BLaER1 treated with 17β-estradiol and CSF1 and Interleukin-3, amounts not matched to agents 10 nM and 100 nM (cell line): ENCODE results near the gene OR51A7.

ENCODE experiments used
- H3K27ac ChIP-seq, 11 experiments: shearing (Covaris generic); formaldehyde crosslinking; 2 replicates each; pipeline ENCODE4 v1.8.1; 2022
- H3K27me3 ChIP-seq, 11 experiments: shearing (Covaris generic); formaldehyde crosslinking; 2 replicates each; pipeline ENCODE4 v1.8.1; 2022
- H3K36me3 ChIP-seq, 11 experiments: shearing (Covaris generic); formaldehyde crosslinking; 2 replicates each; pipeline ENCODE4 v1.8.1; 2022
- H3K4me1 ChIP-seq, 10 experiments: shearing (Covaris generic); formaldehyde crosslinking; 2 replicates each; pipeline ENCODE4 v1.8.1; 2022
- H3K4me2 ChIP-seq, 11 experiments: shearing (Covaris generic); formaldehyde crosslinking; 2 replicates each; pipeline ENCODE4 v1.8.1; 2022
- H3K4me3 ChIP-seq, 10 experiments: shearing (Covaris generic); formaldehyde crosslinking; 2 replicates each; pipeline ENCODE4 v1.8.1; 2022
- H3K9ac ChIP-seq, 11 experiments: shearing (Covaris generic); formaldehyde crosslinking; 2 replicates each; pipeline ENCODE4 v1.8.1; 2022
- H3K9me3 ChIP-seq, 11 experiments: shearing (Covaris generic); formaldehyde crosslinking; replicated peaks in 1 of 11; 2 replicates each; pipeline ENCODE4 v1.8.1; 2022
- H4K20me1 ChIP-seq, 11 experiments: shearing (Covaris generic); formaldehyde crosslinking; 2 replicates each; pipeline ENCODE4 v1.8.1; 2022
- Cebpa-rat ChIP-seq, 11 experiments: shearing (Covaris generic); IDR thresholded peaks; 2 replicates each; pipeline ENCODE4 v1.8.1; 2022

OR51A7 gene

DNA sequence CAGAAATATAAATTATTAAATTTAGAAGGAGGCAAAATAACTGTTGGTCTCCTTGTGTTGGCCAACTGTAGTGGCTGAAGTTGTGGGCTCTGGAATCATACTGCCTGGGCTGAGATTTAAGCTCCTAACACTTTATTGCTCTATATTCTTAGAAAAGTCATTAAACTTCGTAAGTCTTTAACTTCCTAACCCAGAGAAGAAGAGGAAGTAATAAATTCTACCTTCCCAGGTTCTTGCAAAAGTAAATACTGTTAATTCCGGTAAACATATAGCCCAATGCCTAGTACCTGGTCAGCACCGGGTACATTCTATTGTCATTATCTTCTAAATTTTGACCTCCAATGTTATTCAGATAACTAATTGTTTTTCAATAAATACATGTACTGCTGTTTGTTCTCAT lies 17.4 kb upstream of the OR51A7 start:
- no peaks in the 10 kb centered on the region for H3K27me3 ChIP-seq
- no peaks in the 10 kb centered on the region for H3K4me1 ChIP-seq
- no peaks in the 10 kb centered on the region for H4K20me1 ChIP-seq
- TF ChIP-seq Cebpa-rat (IDR thresholded peaks at IDR 0.05), result no peak
- no peaks in the 10 kb centered on the region for H3K36me3 ChIP-seq
- no peaks in the 10 kb centered on the region for H3K9me3 ChIP-seq
- H3K4me3 ChIP-seq, result no peak overlapping the region
- H3K27ac ChIP-seq, result no peak overlapping the region
- no peak overlapping the region for H3K9ac ChIP-seq
- no peak overlapping the region for H3K4me2 ChIP-seq

DNA sequence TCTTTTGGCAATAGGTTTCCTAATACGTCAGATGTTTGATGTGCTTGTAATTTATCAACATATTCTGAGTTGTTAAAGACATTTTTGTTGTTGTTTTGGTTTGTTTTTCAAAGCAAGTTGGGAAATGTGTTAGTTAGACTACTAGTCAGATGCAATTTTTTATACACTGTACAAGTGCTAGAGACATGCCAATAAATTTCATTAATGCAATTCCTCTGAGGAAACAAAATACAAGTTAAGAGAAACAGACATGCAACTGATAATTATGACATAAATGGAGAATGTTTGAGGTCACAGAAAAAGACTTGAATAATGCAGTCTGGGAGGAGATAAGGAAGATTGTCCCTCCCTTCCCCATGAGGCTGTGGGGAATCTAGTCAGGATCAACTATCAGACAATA lies 16.0 kb upstream of the OR51A7 start:
- Histone ChIP-seq H4K20me1 (no peaks in the 10 kb centered on the region), H3K27ac (no peak overlapping the region), H3K4me2 (no peak overlapping the region), H3K4me1 (peaks cover 0 to 6% (median 0%) of the 10 kb centered on the region in 10 experiments; a peak in 1 of 20 replicates), H3K36me3 (no peaks in the 10 kb centered on the region), H3K9me3 (no peaks in the 10 kb centered on the region), H3K27me3 (no peaks in the 10 kb centered on the region), H3K4me3 (no peak overlapping the region), H3K9ac (no peak overlapping the region)
- no peak for TF ChIP-seq Cebpa-rat (IDR thresholded peaks at IDR 0.05)

DNA sequence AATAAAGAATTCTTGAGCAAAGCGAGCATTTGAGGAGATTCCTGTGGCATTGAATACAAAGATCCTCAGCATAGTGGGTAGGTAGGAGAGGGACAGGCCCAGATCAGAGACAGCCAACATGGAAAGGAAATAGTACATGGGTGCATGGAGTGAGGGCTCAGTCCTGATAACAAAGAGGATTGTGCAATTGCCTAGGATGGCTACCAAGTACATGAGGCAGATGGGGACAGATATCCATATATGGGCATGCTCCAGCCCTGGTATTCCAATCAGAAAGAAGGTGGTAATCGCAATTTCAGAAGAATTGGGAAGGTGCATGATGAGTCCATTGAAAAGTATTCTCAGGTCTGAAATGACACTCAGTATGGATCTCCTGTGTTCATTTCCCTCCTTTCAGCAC lies 13.3 kb upstream of the OR51A7 start:
- H3K36me3 ChIP-seq, result no peaks in the 10 kb centered on the region
- H3K9ac ChIP-seq, result no peak overlapping the region
- no peaks in the 10 kb centered on the region for H3K9me3 ChIP-seq
- no peak overlapping the region for H3K4me2 ChIP-seq
- H3K27ac ChIP-seq, result no peak overlapping the region
- no peak overlapping the region for H3K4me3 ChIP-seq
- no peaks in the 10 kb centered on the region for H3K27me3 ChIP-seq
- TF ChIP-seq Cebpa-rat (IDR thresholded peaks at IDR 0.05), result no peak
- H4K20me1 ChIP-seq, result no peaks in the 10 kb centered on the region
- peaks cover 0 to 8% (median 2%) of the 10 kb centered on the region in 10 experiments; a peak in 12 of 20 replicates for H3K4me1 ChIP-seq

DNA sequence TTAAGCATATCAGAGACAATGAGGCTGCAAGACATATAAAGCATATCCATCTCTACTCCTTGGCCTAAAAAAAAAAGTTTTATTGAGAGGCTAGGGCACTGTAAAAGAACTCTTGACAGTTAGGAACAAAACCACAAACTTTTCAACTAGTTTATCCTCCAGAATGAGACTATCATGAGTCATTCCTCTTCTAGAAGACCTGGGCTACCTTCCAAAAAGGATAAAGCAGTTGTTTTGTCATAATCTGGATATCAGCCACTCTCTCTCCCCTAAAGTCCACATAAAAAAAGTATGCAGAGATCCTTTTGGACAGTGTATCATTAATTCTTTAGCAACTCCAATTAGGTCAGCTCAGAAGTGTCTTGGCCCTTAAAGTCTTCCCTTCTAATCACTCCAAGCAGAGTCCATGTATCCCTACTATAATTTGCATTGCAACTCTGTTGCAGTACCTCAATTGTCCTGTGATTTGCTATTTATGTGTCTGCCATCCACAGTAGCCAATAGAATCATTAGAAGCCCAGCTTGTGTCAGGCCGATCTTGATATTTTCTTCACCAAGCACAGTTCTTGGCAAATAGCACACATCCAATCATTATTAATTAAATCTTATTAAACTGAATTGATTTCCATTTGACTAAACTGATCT lies 11.5 kb upstream of the OR51A7 start:
- no peak overlapping the region for H3K27ac ChIP-seq
- H3K4me3 ChIP-seq, result no peak overlapping the region
- no peaks in the 10 kb centered on the region for H3K27me3 ChIP-seq
- peaks cover 9 to 27% (median 17%) of the 10 kb centered on the region in 10 experiments; a peak in 18 of 20 replicates for H3K4me1 ChIP-seq
- no peaks in the 10 kb centered on the region for H4K20me1 ChIP-seq
- H3K4me2 ChIP-seq, result peak overlapping the region in 1 of 11 experiments; percentile 11; a peak in 3 of 22 replicates
- no peaks in the 10 kb centered on the region for H3K9me3 ChIP-seq
- no peaks in the 10 kb centered on the region for H3K36me3 ChIP-seq
- TF ChIP-seq Cebpa-rat (IDR thresholded peaks at IDR 0.05), result no peak
- H3K9ac ChIP-seq, result no peak overlapping the region

DNA sequence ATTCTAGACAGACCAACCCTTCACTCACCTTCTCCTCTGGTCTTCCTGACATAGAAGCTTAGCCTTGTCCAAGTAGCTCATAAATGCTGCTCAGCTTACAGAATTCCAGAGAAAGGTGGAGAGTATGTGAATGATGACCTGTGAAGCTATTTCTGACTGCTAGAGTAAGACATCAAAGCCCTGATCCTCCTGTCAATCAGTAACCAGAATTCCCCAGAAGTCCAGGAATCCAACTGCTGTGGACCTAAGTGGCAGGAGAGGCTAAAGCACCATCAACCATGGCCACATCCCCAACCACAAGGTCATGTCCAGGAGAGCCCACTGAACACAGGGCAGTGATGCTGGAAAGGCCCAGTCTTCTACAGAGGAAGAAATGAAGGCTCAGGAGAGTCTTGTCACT lies 13.0 kb downstream of the OR51A7 start:
- H3K27me3 ChIP-seq, result no peaks in the 10 kb centered on the region
- H3K27ac ChIP-seq, result no peak overlapping the region
- no peaks in the 10 kb centered on the region for H4K20me1 ChIP-seq
- TF ChIP-seq Cebpa-rat (IDR thresholded peaks at IDR 0.05), result no peak
- H3K9me3 ChIP-seq, result peaks cover 0 to 4% (median 0%) of the 10 kb centered on the region in 11 experiments; a peak in 1 of 22 replicates
- H3K4me1 ChIP-seq, result no peaks in the 10 kb centered on the region
- H3K36me3 ChIP-seq, result no peaks in the 10 kb centered on the region
- no peak overlapping the region for H3K4me3 ChIP-seq
- H3K4me2 ChIP-seq, result no peak overlapping the region
- H3K9ac ChIP-seq, result no peak overlapping the region

DNA sequence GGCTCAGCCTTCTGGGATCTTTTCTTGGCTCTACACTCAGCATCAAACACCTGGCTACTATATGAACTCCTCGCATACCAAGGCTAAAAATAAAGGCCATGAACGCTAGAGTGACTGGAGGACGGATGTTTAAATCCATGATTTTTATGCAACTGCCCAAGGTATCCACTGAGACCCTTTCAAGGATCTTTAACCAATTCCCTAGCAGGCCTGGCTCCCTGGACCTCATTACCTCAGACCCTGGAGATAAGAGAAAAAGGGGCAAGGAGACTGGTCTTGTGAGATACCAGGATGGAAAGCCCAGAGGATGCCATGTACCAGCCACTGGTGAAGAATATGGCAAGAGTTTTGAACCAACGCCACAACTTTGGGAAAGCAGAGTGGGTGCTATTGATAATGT lies 15.7 kb downstream of the OR51A7 start, which contains the start of gene OR51G2:
TSS of gene OR51G2 (minus strand) at position 101 of the 400 bp plus-strand sequence. CDS start 3,687 bp downstream, outside the sequence.
- TF ChIP-seq Cebpa-rat (IDR thresholded peaks at IDR 0.05), result no peak
- no peaks in the 10 kb centered on the region for H3K4me1 ChIP-seq

DNA sequence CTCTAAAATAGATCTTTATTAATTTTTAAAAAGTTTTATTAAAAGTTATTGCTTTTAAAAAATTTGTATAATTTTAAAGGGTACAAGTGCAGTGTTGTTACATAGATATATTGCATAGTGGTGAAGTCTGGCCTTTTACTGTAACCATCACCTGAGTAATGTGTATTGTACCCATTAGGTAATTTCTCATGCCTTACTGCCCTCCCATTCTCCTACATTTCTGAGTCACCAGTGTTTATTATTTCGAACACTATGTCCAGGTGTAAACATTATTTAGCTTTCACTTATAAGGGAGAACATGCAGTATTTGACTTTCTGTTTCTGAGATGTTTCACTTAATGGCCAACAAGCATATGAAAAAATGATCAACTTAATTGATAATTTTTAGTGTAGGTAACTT lies 18.2 kb downstream of the OR51A7 start:
- Histone ChIP-seq H3K9me3 (no peaks in the 10 kb centered on the region), H3K27ac (no peak overlapping the region), H3K4me3 (no peak overlapping the region), H3K9ac (no peak overlapping the region), H3K27me3 (no peaks in the 10 kb centered on the region), H3K36me3 (no peaks in the 10 kb centered on the region), H3K4me2 (no peak overlapping the region), H4K20me1 (no peaks in the 10 kb centered on the region), H3K4me1 (no peaks in the 10 kb centered on the region)
- no peak for TF ChIP-seq Cebpa-rat (IDR thresholded peaks at IDR 0.05)

More for the DNA sequence above, 15.7 kb downstream of the OR51A7 start, which contains the start of gene OR51G2:
- no peak within 1 kb of the TSS for H3K4me3 ChIP-seq
- H3K9me3 ChIP-seq, result no peaks in the 10 kb centered on the region
- no peak within 1 kb of the TSS for H3K27ac ChIP-seq
- H3K36me3 ChIP-seq, result no peaks in the 10 kb centered on the region
- no peak within 1 kb of the TSS for H3K4me2 ChIP-seq
- no peaks in the 10 kb centered on the region for H4K20me1 ChIP-seq
- H3K27me3 ChIP-seq, result no peaks in the 10 kb centered on the region
- H3K9ac ChIP-seq, result no peak within 1 kb of the TSS

DNA sequence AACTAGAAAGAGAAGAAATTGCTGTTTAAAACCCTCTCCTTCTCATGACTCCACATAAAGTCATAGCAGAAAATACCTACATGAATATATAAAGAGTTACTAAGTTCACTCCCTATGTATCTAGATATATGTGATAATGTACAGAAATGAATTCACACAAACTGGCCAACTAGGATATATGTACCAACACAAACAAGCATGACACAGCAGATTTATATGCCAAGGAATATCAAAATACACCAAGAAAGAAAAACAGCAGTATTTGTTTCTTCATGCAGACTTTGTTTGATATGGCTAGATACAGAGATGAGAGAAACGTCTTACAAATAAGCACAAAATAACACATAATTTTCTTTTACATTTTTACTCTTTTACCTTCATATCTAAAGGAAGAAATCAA lies 18.7 kb downstream of the OR51A7 start:
- no peaks in the 10 kb centered on the region for H3K4me1 ChIP-seq
- H3K4me2 ChIP-seq, result no peak overlapping the region
- H3K9ac ChIP-seq, result no peak overlapping the region
- no peak overlapping the region for H3K4me3 ChIP-seq
- no peaks in the 10 kb centered on the region for H3K36me3 ChIP-seq
- no peaks in the 10 kb centered on the region for H4K20me1 ChIP-seq
- TF ChIP-seq Cebpa-rat (IDR thresholded peaks at IDR 0.05), result no peak
- H3K9me3 ChIP-seq, result no peaks in the 10 kb centered on the region
- no peaks in the 10 kb centered on the region for H3K27me3 ChIP-seq
- no peak overlapping the region for H3K27ac ChIP-seq

DNA sequence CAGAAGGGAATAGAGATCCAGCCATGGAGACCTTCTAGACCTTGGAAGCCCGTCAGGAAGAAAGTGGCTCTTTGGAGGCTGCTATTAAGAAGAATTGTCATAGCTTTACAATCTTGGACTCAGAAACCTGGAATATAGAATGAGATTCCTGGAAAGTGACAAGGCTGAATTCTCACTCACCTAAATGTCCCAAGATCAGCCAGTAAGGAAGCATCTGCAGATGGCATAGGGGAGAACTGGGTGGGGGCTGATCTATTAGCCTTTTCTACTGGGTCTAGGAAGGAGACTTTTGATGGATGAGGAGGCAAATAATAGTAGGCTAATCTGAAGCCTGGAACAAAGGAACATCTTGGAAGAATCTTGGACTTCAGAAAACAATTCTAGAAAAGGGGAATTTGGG lies 20.7 kb downstream of the OR51A7 start, which contains the start of gene OR51G1:
TSS of gene OR51G1 (minus strand) at position 101 of the 400 bp plus-strand sequence. CDS start at position 101, 0 bp downstream.
- Histone ChIP-seq H3K4me2 (no peak within 1 kb of the TSS), H3K36me3 (no peaks in the 10 kb centered on the region), H3K27me3 (no peaks in the 10 kb centered on the region), H3K9me3 (no peaks in the 10 kb centered on the region), H3K4me1 (no peaks in the 10 kb centered on the region), H3K9ac (no peak within 1 kb of the TSS), H4K20me1 (no peaks in the 10 kb centered on the region), H3K4me3 (no peak within 1 kb of the TSS), H3K27ac (no peak within 1 kb of the TSS)
- TF ChIP-seq Cebpa-rat (IDR thresholded peaks at IDR 0.05), result no peak

DNA sequence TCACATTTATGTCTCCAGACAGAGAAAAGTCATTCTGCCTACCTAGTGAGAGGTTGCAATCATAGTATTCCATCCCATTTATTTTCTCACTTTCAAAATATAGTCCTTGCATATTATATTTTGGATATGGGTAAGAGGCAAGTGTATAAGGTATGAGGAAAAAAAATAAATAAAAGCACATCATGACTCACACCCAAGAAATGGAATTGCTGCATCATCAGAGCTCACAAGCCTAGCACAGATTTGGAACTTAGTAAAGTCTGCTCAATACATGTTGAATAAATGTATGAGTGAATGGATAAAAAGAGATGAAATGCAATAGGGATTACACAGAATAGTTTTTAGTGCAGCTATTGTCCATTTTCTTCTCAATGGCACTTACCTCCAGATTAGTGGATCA lies 23.0 kb downstream of the OR51A7 start:
- no peaks in the 10 kb centered on the region for H3K4me1 ChIP-seq
- no peaks in the 10 kb centered on the region for H4K20me1 ChIP-seq
- no peak for TF ChIP-seq Cebpa-rat (IDR thresholded peaks at IDR 0.05)
- H3K4me3 ChIP-seq, result no peak overlapping the region
- H3K9me3 ChIP-seq, result no peaks in the 10 kb centered on the region
- H3K36me3 ChIP-seq, result no peaks in the 10 kb centered on the region
- H3K9ac ChIP-seq, result no peak overlapping the region
- no peaks in the 10 kb centered on the region for H3K27me3 ChIP-seq
- H3K27ac ChIP-seq, result no peak overlapping the region
- H3K4me2 ChIP-seq, result no peak overlapping the region
